Loucy (cell line): ENCODE results near the gene IL6R.
A peak's percentile ranks its signal among the peaks of the same experiment; 100 is the strongest.

ENCODE experiments used
- H2AFZ ChIP-seq: fragments of 200-600 bp; sonication (generic); 2 replicates; pipeline ENCODE4 v1.6.0; 2016; ENCODE audit warnings: antibody characterized with exemption, mild to moderate bottlenecking, low read length, moderate library complexity
- H3F3A ChIP-seq: fragments of 200-600 bp; 2 replicates; pipeline ENCODE4 v1.6.0; 2016; ENCODE audit warnings: antibody characterized with exemption, low read depth, mild to moderate bottlenecking
- H3K27me3 ChIP-seq: fragments of 200-600 bp; sonication (generic); 2 replicates; pipeline ENCODE4 v1.6.1; 2014; ENCODE audit warnings: low read length, mild to moderate bottlenecking; ENCODE audit not compliant: insufficient read depth, poor library complexity, severe bottlenecking
- H3K36me3 ChIP-seq: fragments of 200-600 bp; sonication (generic); 2 replicates; pipeline ENCODE4 v1.6.1; 2016; ENCODE audit warnings: low read length; ENCODE audit not compliant: insufficient read depth
- H3K4me1 ChIP-seq: fragments of 200-600 bp; sonication (generic); 2 replicates; pipeline ENCODE4 v1.5.1; 2014; ENCODE audit warnings: low read length, mild to moderate bottlenecking; ENCODE audit not compliant: insufficient read depth, poor library complexity, severe bottlenecking
- H3K4me2 ChIP-seq: fragments of 200-600 bp; sonication (generic); 2 replicates; pipeline ENCODE4 v1.6.0; 2014; ENCODE audit warnings: antibody characterized with exemption, low read length, low read depth, mild to moderate bottlenecking; ENCODE audit not compliant: poor library complexity, severe bottlenecking
- H3K4me3 ChIP-seq: fragments of 200-600 bp; sonication (generic); 2 replicates; pipeline ENCODE4 v1.5.1; 2014; ENCODE audit warnings: low read length, mild to moderate bottlenecking, mixed read lengths; ENCODE audit not compliant: poor library complexity, severe bottlenecking
- H3K79me2 ChIP-seq: fragments of 200-600 bp; sonication (generic); 2 replicates; pipeline ENCODE4 v1.6.1; 2014; ENCODE audit warnings: low read length; ENCODE audit not compliant: insufficient read depth
- H3K9ac ChIP-seq: fragments of 200-600 bp; sonication (generic); 2 replicates; pipeline ENCODE4 v1.6.0; 2014; ENCODE audit warnings: mild to moderate bottlenecking, low read depth, low read length, moderate library complexity; ENCODE audit not compliant: poor library complexity, severe bottlenecking
- H3K9me2 ChIP-seq: fragments of 200-600 bp; sonication (generic); replicated peaks from 2 replicates; pipeline ENCODE4 v1.6.1; 2016; ENCODE audit warnings: low read depth, low read length, mixed read lengths
- H3K9me3 ChIP-seq: fragments of 200-600 bp; sonication (generic); 2 replicates; pipeline ENCODE4 v1.6.1; 2014; ENCODE audit warnings: mild to moderate bottlenecking, antibody characterized with exemption, low read length, low read depth; ENCODE audit not compliant: insufficient read depth
- H4K20me1 ChIP-seq: fragments of 200-600 bp; sonication (generic); 2 replicates; pipeline ENCODE4 v1.6.0; 2014; ENCODE audit warnings: antibody characterized with exemption, low read length, mild to moderate bottlenecking; ENCODE audit not compliant: insufficient read depth, poor library complexity, severe bottlenecking
- CTCF ChIP-seq: fragments of 200-600 bp; sonication (generic); conservative IDR thresholded peaks from 2 replicates; pipeline ENCODE4 v1.5.1; 2014; ENCODE audit warnings: mild to moderate bottlenecking, antibody characterized with exemption, low read length
- EZH2phosphoT487 ChIP-seq: fragments of 200-600 bp; IDR thresholded peaks from 2 replicates; pipeline ENCODE4 v1.6.1; 2018; ENCODE audit warnings: antibody characterized with exemption, mild to moderate bottlenecking, moderate library complexity, borderline replicate concordance

Gene IL6R

DNA sequence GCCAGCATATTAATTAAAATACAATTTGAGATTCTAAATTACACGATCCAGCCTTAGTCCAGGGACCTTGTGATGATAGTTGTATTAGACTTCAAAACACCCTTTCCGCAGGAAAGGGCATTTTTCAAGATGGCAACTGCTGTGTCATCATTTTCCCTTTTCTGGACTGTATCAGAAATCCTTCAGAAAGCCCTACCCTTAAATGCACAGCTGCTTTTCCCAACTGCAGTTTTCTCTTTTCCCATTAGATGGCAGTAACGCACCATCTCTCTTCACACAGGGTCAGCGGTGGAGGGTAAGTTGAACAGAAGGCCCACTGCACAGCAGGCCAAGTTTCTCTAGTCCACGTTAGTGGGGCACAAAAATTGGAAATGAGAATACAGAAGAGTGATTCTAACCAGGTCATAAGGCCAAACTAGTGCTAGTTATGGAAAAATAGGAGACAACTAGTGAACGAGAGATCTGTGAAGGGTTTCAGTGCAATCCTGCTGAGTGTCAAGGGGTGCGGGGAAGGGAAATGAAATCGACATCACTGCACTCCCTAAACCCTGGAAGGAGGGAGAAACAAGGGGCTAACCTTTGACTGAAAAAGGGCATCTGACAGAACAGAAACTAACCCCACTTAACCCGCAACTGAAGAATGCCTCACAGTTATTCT lies 74.8 kb downstream of the IL6R start:
- Histone ChIP-seq H2AFZ (no peak overlapping the region), H3K36me3 (no peaks in the 10 kb centered on the region), H3K9me3 (no peaks in the 10 kb centered on the region), H3F3A (no peaks in the 10 kb centered on the region), H4K20me1 (no peaks in the 10 kb centered on the region), H3K4me2 (no peak overlapping the region), H3K4me3 (no peak overlapping the region), H3K4me1 (peaks cover 10% of the 10 kb centered on the region), H3K9me2 (no peaks in the 10 kb centered on the region), H3K79me2 (no peaks in the 10 kb centered on the region), H3K27me3 (no peaks in the 10 kb centered on the region), H3K9ac (no peak overlapping the region)
- peak; percentile 98 for TF ChIP-seq CTCF
- TF ChIP-seq EZH2phosphoT487: no peak

DNA sequence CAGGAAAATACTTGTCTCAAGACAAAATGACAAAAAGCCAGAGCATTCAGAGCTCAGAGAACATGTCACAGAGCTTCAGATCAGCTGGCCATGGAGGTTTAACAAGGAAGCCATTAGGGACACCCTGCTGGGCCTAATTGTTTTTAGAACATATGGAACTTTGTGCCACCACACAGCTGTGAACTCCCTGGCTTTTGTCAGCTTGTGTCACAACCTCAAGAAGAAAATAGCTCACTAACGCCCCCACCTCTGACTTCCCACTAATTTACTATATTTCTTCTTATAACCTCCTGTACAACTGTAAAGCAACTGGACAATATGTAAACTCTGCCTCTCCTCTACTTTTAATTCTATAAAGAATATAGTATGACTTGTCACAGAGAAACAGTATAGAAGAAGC lies 75.9 kb downstream of the IL6R start:
- H3K4me1 ChIP-seq: peaks cover 21% of the 10 kb centered on the region
- H3K36me3 ChIP-seq: no peaks in the 10 kb centered on the region
- H2AFZ ChIP-seq: peak overlapping the region; percentile 72; the same call in 1 of the 2 replicates
- no peak overlapping the region for H3K9ac ChIP-seq
- no peaks in the 10 kb centered on the region for H4K20me1 ChIP-seq
- H3K9me3 ChIP-seq: no peaks in the 10 kb centered on the region
- H3F3A ChIP-seq: no peaks in the 10 kb centered on the region
- H3K4me2 ChIP-seq: no peak overlapping the region
- H3K79me2 ChIP-seq: no peaks in the 10 kb centered on the region
- H3K4me3 ChIP-seq: no peak overlapping the region
- TF ChIP-seq CTCF (peak; percentile 28; the same call in 1 of the 2 replicates), EZH2phosphoT487 (no peak)
- no peaks in the 10 kb centered on the region for H3K27me3 ChIP-seq
- no peaks in the 10 kb centered on the region for H3K9me2 ChIP-seq

DNA sequence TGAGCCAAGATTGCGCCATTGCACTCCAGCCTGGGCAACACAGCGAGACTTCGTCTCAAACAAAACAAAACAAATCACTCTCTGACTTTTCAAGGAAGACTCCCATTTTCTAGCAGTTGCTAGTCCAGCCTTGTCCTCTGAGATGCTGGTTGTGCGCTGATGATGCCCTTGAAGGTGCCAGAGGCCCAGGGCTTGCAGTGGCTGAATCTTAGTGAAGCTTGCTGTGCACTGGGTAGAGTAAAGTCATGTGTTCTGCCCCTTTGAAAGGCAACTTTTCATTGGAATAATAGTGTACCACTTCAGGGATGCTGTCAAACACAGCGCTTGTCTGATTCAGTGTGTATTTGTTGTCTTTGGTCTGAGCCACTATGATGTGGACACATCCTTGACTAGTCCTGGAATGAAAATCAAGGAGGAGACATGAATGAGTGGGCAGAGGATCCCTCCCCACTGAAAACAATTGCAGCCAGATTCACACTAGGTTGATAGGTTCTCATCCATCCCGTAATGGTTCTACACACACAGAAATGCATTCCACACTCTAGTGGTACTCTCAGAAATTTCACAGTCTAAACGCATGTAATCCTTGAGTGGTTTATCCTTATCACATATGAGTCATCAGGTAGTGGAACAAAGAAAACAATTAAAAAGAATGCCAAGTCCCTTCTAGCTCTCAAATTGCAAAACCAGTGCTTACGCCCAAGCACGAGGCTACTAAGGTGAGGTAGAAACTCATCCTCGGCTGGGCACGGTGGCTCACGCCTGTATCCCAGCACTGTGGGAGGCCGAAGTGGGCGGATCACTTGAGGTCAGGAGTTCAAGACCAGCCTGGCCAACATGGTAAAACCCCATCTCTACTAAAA lies 79.0 kb downstream of the IL6R start:
- Histone ChIP-seq H3K4me3 (no peak overlapping the region), H3K4me2 (no peak overlapping the region), H3F3A (peaks cover 8% of the 10 kb centered on the region; the same call in 1 of the 2 replicates), H2AFZ (no peak overlapping the region), H3K9ac (no peak overlapping the region), H4K20me1 (no peaks in the 10 kb centered on the region), H3K27me3 (no peaks in the 10 kb centered on the region), H3K4me1 (peaks cover 25% of the 10 kb centered on the region), H3K9me3 (no peaks in the 10 kb centered on the region), H3K9me2 (no peaks in the 10 kb centered on the region), H3K79me2 (no peaks in the 10 kb centered on the region), H3K36me3 (no peaks in the 10 kb centered on the region)
- TF ChIP-seq EZH2phosphoT487: no peak
- no peak for TF ChIP-seq CTCF
